Parathyroid adenoma (tissue), 2 donors: ENCODE data around the gene MRPL50.

Source experiments
- H2AFZ ChIP-seq: fragments of 300-600 bp; sonication (generic); one replicate; pipeline ENCODE4 v1.7.0; 2017; ENCODE audit warnings: antibody characterized with exemption, mild to moderate bottlenecking
- H3K27ac ChIP-seq: fragments of 300-600 bp; sonication (generic); one replicate; pipeline ENCODE4 v1.7.0; 2017
- H3K27me3 ChIP-seq: fragments of 300-600 bp; sonication (generic); one replicate; pipeline ENCODE4 v1.7.0; 2017; ENCODE audit warnings: low read length; ENCODE audit not compliant: control insufficient read depth, insufficient read depth
- H3K36me3 ChIP-seq: fragments of 300-600 bp; sonication (generic); one replicate; pipeline ENCODE4 v1.7.0; 2017; ENCODE audit warnings: low read length; ENCODE audit not compliant: control insufficient read depth, insufficient read depth
- H3K4me1 ChIP-seq: fragments of 300-600 bp; sonication (generic); one replicate; pipeline ENCODE4 v1.7.0; 2017; ENCODE audit warnings: control low read depth
- H3K4me2 ChIP-seq: fragments of 300-600 bp; sonication (generic); one replicate; pipeline ENCODE4 v1.7.0; 2017; ENCODE audit warnings: low read length
- H3K4me3 ChIP-seq: fragments of 300-600 bp; sonication (generic); one replicate; pipeline ENCODE4 v1.7.0; 2017; ENCODE audit warnings: low read depth, low read length
- H3K79me2 ChIP-seq: fragments of 300-600 bp; sonication (generic); one replicate; pipeline ENCODE4 v1.7.0; 2017; ENCODE audit warnings: control low read depth
- H3K9ac ChIP-seq: fragments of 300-600 bp; sonication (generic); one replicate; pipeline ENCODE4 v1.7.0; 2017; ENCODE audit warnings: mild to moderate bottlenecking
- H3K9me3 ChIP-seq: fragments of 300-600 bp; sonication (generic); one replicate; pipeline ENCODE4 v1.7.0; 2017; ENCODE audit warnings: low read length; ENCODE audit not compliant: control insufficient read depth
- TF ChIP-seq, protein P1 (sequence below): fragments of 300-600 bp; sonication (generic); IDR thresholded peaks from one replicate; pipeline ENCODE4 v1.7.0; 2017; ENCODE audit warnings: antibody characterized with exemption, mild to moderate bottlenecking
- donor health status: primary hyperparathyroidism.

MRPL50 gene

DNA sequence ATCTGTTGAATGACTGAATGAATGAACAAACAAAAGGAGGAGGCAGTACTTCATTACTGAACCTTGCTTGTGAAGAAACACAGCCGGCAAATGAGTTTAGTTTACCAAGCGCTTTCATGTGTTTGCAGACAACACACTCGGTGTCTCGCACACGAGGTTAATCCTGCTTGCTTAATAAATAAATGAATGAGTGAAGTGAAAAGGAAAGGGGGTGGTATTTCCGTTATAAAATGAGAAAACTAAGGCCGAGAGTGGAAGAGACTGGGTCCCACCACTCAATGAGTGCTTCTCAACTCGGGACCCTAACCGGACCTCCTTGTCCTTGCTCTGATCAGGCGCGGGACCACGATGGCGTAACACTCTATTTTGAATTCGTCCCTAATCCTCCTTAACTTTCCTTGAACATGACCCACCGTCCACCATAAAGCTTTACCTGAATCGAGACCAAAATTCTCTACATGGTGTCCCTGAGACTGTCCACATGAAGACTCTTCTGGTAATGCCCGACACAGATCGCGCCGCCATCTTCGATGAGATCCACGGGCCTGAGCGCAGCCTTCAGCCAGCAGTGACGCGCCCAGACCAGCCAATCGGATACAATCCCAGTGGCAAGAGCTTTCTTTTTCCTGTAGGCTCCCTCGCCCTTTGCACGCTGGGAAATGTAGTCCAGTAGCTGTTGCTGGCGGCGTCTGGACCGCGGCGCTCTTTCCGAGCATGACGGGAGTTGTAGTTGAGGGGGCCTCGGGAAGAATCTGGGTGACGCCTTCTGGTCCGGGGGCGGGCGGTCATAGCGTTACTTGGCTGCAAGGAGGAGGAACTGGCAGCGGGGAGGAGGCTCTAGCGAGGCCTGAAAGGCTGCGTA lies at the start of gene MRPL50, which contains the start of gene ZNF189:
TSS of gene MRPL50 (minus strand) at position 551 of the 862 bp plus-strand sequence. CDS start at position 525, 26 bp downstream.
TSS of gene ZNF189 (plus strand) at position 784 of the 862 bp plus-strand sequence. CDS start 306 bp downstream, outside the sequence.
- peak within 1 kb of the TSS; percentile 82 for H3K4me3 ChIP-seq
- peaks cover 2% of the 10 kb centered on the region for H3K4me1 ChIP-seq
- no peaks in the 10 kb centered on the region for H3K27me3 ChIP-seq
- H3K36me3 ChIP-seq = no peaks in the 10 kb centered on the region
- H3K27ac ChIP-seq = peak within 1 kb of the TSS; percentile 75
- peaks cover 25% of the 10 kb centered on the region for H3K79me2 ChIP-seq
- TF ChIP-seq, protein P1, sequence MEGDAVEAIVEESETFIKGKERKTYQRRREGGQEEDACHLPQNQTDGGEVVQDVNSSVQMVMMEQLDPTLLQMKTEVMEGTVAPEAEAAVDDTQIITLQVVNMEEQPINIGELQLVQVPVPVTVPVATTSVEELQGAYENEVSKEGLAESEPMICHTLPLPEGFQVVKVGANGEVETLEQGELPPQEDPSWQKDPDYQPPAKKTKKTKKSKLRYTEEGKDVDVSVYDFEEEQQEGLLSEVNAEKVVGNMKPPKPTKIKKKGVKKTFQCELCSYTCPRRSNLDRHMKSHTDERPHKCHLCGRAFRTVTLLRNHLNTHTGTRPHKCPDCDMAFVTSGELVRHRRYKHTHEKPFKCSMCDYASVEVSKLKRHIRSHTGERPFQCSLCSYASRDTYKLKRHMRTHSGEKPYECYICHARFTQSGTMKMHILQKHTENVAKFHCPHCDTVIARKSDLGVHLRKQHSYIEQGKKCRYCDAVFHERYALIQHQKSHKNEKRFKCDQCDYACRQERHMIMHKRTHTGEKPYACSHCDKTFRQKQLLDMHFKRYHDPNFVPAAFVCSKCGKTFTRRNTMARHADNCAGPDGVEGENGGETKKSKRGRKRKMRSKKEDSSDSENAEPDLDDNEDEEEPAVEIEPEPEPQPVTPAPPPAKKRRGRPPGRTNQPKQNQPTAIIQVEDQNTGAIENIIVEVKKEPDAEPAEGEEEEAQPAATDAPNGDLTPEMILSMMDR = no peak
- H3K9me3 ChIP-seq = no peaks in the 10 kb centered on the region
- H2AFZ ChIP-seq = peak within 1 kb of the TSS; percentile 82
- peak within 1 kb of the TSS; percentile 84 for H3K4me2 ChIP-seq
- peak within 1 kb of the TSS; percentile 37 for H3K9ac ChIP-seq

DNA sequence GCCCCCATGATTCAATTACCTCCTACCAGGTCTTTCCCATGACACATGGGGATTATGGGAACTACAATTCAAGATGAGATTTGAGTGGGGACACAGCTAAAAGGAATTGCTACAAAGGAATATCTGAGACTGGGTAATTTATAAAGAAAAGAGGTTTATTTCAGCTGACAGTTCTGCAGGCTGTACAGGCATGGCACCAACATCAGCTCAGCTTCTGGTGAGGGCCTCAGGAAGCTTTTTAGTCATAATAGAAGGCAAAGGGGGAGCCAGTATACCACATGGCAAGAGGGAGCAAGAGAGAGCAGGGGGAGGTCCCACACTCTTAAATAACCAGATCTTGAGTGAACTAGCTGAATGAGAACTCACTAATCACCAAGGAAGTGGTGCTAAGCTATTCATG lies 48.3 kb upstream of the MRPL50 start:
- Histone ChIP-seq H3K79me2 (no peaks in the 10 kb centered on the region), H3K36me3 (no peaks in the 10 kb centered on the region), H3K9ac (no peak overlapping the region), H3K27ac (no peak overlapping the region), H2AFZ (no peak overlapping the region), H3K4me2 (no peak overlapping the region), H3K9me3 (no peaks in the 10 kb centered on the region), H3K4me3 (no peak overlapping the region), H3K4me1 (no peaks in the 10 kb centered on the region), H3K27me3 (no peaks in the 10 kb centered on the region)
- TF ChIP-seq, protein P1 = no peak

- H2AFZ ChIP-seq = no peak overlapping the region
- no peaks in the 10 kb centered on the region for H3K9me3 ChIP-seq
- no peak overlapping the region for H3K4me3 ChIP-seq
- H3K27me3 ChIP-seq = no peaks in the 10 kb centered on the region
- no peak overlapping the region for H3K27ac ChIP-seq
- TF ChIP-seq, protein P1 = no peak
- H3K36me3 ChIP-seq = no peaks in the 10 kb centered on the region
- H3K4me2 ChIP-seq = no peak overlapping the region
- H3K4me1 ChIP-seq = no peaks in the 10 kb centered on the region
- no peaks in the 10 kb centered on the region for H3K79me2 ChIP-seq
- no peak overlapping the region for H3K9ac ChIP-seq
Measured at GRCh38 chr9:101445353-101446029, 47.1 kb upstream of the MRPL50 start.

GRCh38 chr9:101443364-101443771 lies 45.0 kb upstream of the MRPL50 start:
- Histone ChIP-seq H3K4me2 (no peak overlapping the region), H3K9me3 (no peaks in the 10 kb centered on the region), H3K27me3 (no peaks in the 10 kb centered on the region), H3K4me3 (no peak overlapping the region), H3K36me3 (no peaks in the 10 kb centered on the region), H3K9ac (no peak overlapping the region), H2AFZ (no peak overlapping the region), H3K27ac (no peak overlapping the region), H3K4me1 (no peaks in the 10 kb centered on the region), H3K79me2 (no peaks in the 10 kb centered on the region)
- TF ChIP-seq, protein P1 = no peak
